Panc1 (cell line): Measurements from ENCODE around the gene IGFLR1. TPM values are rescaled to one million over a fixed set of nuclear protein-coding genes. Genes with fewer than 3 reads are reported as not detected.

Source experiments
- ATAC-seq: fragments of 200-7000 bp; cut with Tn5 transposase; 2 replicates; pipeline ENCODE4 v1.9.1; 2020; ENCODE audit warnings: mild to moderate bottlenecking, moderate library complexity
- BruUV-seq: library from RNA; stranded (reverse); fragments of 400-500 nt; replicated peaks from 2 replicates; lab custom pipeline; 2021; lab: Mats Ljungman, UMichigan
- CTCF ChIA-PET: fragments of 300-600 bp; sonication (Branson Sonifier 250); formaldehyde crosslinking; loops from one replicate; lab custom pipeline; 2022; ENCODE audit warnings: antibody characterized with exemption; lab: Charles Lee
- POLR2A ChIA-PET: fragments of 300-600 bp; sonication (Branson Sonifier 250); formaldehyde crosslinking; loops from one replicate; lab custom pipeline; 2022; ENCODE audit warnings: antibody characterized with exemption; lab: Charles Lee
- DNase-seq: peaks from one replicate; pipeline ENCODE4 v3.0.0-alpha.2; 2010; ENCODE audit warnings: low read depth, low spot score
- H3K27ac ChIP-seq: 2 replicates; pipeline ENCODE4 v1.5.1; 2011; ENCODE audit warnings: mild to moderate bottlenecking, low read length, inconsistent platforms
- H3K27me3 ChIP-seq: fragments of 200-500 bp; sonication (Bioruptor generic); 2 replicates; pipeline ENCODE4 v1.6.0; 2014; ENCODE audit warnings: low read length, inconsistent platforms; ENCODE audit not compliant: control insufficient read depth, insufficient read depth
- H3K36me3 ChIP-seq: fragments of 200-500 bp; sonication (Bioruptor generic); 2 replicates; pipeline ENCODE4 v1.5.1; 2014; ENCODE audit warnings: inconsistent platforms, mild to moderate bottlenecking, low read length, moderate library complexity; ENCODE audit not compliant: control insufficient read depth, insufficient read depth
- H3K4me1 ChIP-seq: 2 replicates; pipeline ENCODE4 v1.5.1; 2011; ENCODE audit warnings: inconsistent platforms, mild to moderate bottlenecking, low read length, moderate library complexity; ENCODE audit not compliant: control insufficient read depth, insufficient read depth
- H3K4me3 ChIP-seq, 2 experiments: 2 replicates each; pipeline ENCODE4 v1.5.1; 2011 to 2012; ENCODE audit warnings: low read depth in 2 of 2, low read length in 2 of 2, mild to moderate bottlenecking in 2 of 2, inconsistent platforms in 1 of 2, moderate library complexity in 1 of 2
- H3K9me3 ChIP-seq: fragments of 200-500 bp; sonication (Bioruptor generic); 2 replicates; pipeline ENCODE4 v1.5.1; 2014; ENCODE audit warnings: low read depth, mild to moderate bottlenecking, inconsistent platforms, low read length, moderate library complexity; ENCODE audit not compliant: control insufficient read depth, insufficient read depth
- CTCF ChIP-seq: fragments of 450-650 bp; IDR thresholded peaks from 2 replicates; pipeline ENCODE4 v1.5.1; 2017; ENCODE audit warnings: mild to moderate bottlenecking
- POLR2AphosphoS5 ChIP-seq: IDR thresholded peaks from 2 replicates; pipeline ENCODE4 v1.6.1; 2012; ENCODE audit warnings: mild to moderate bottlenecking, low read depth, low read length, moderate library complexity
- SIN3A ChIP-seq: IDR thresholded peaks from 2 replicates; pipeline ENCODE4 v1.6.1; 2012; ENCODE audit warnings: low read depth, mild to moderate bottlenecking, low read length, moderate library complexity, borderline replicate concordance; ENCODE audit not compliant: insufficient read depth
- TCF7L2 ChIP-seq: IDR thresholded peaks from 2 replicates; pipeline ENCODE4 v1.6.1; 2011; ENCODE audit warnings: mild to moderate bottlenecking, low read depth, low read length, inconsistent platforms
- in situ Hi-C: cut with HindIII; loops from 2 replicates; pipeline ENCODE4 v1.10.0; 2016; ENCODE audit warnings: low sequenced_read_pairs, low pct_unique_long_range_greater_than_20kb
- intact Hi-C: fragments of 100-400 bp; cut with micrococcal nuclease; formaldehyde crosslinking; loops from one replicate; pipeline ENCODE4 v1.10.0; 2022; ENCODE audit not compliant: unreplicated experiment
- total RNA-seq: library from RNA; stranded (reverse); gene quantifications from one replicate; pipeline ENCODE4 v1.2.1, GENCODE V29; 2021; ENCODE audit not compliant: unreplicated experiment
- TF ChIP-seq, protein P1 (sequence below), 2 experiments: IDR thresholded peaks; 2 replicates each; pipeline ENCODE4 v1.6.1; 2011 to 2012; ENCODE audit warnings: low read depth in 2 of 2, control low read depth in 1 of 2, low read length in 1 of 2, mild to moderate bottlenecking in 1 of 2, moderate library complexity in 1 of 2; ENCODE audit not compliant: insufficient read depth in 1 of 2

The IGFLR1 gene
- total RNA-seq, 1 experiment from 2014 or later = 12.5 TPM

DNA sequence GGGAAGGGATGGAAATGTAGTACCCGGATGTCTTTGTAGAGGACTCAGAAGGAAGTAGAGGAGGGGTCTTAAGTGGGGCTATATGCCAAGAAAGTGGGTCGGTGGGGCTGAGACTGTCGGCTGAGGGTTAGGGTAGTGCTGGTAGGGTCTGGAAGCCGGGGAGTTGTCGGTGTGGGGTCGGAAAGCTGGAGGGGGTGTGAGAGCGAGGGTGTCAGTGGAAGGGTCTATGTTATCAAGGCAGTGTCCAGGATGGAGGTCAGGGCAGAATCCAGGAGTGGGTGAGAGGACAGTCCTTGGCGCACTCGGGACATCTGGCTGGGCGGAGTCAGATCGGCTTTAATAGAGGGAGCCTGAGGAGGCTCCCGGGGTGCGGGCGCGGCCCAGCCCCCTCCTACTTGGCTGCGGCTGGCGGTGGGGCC is 12.9 kb upstream of the IGFLR1 start:
- no TSS peak for BruUV-seq
- in situ Hi-C loops (no loop called here), intact Hi-C loops (no loop called here)
- peaks cover 16% of the 10 kb centered on the region for H3K4me1 ChIP-seq
- no peaks in the 10 kb centered on the region for H3K27me3 ChIP-seq
- ChIA-PET CTCF (no interaction called here), POLR2A (no interaction called here)
- H3K9me3 ChIP-seq = no peaks in the 10 kb centered on the region
- DNase-seq = no peak
- no peak overlapping the region for H3K4me3 ChIP-seq
- H3K36me3 ChIP-seq = no peaks in the 10 kb centered on the region
- no peak for ATAC-seq
- no peak for TF ChIP-seq POLR2AphosphoS5
- TF ChIP-seq, protein P1, sequence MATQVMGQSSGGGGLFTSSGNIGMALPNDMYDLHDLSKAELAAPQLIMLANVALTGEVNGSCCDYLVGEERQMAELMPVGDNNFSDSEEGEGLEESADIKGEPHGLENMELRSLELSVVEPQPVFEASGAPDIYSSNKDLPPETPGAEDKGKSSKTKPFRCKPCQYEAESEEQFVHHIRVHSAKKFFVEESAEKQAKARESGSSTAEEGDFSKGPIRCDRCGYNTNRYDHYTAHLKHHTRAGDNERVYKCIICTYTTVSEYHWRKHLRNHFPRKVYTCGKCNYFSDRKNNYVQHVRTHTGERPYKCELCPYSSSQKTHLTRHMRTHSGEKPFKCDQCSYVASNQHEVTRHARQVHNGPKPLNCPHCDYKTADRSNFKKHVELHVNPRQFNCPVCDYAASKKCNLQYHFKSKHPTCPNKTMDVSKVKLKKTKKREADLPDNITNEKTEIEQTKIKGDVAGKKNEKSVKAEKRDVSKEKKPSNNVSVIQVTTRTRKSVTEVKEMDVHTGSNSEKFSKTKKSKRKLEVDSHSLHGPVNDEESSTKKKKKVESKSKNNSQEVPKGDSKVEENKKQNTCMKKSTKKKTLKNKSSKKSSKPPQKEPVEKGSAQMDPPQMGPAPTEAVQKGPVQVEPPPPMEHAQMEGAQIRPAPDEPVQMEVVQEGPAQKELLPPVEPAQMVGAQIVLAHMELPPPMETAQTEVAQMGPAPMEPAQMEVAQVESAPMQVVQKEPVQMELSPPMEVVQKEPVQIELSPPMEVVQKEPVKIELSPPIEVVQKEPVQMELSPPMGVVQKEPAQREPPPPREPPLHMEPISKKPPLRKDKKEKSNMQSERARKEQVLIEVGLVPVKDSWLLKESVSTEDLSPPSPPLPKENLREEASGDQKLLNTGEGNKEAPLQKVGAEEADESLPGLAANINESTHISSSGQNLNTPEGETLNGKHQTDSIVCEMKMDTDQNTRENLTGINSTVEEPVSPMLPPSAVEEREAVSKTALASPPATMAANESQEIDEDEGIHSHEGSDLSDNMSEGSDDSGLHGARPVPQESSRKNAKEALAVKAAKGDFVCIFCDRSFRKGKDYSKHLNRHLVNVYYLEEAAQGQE (IDR thresholded peaks at IDR 0.05; ENCODE audit: insufficient read depth in 1 of 2, low read depth in 2 of 2, low read length in 1 of 2) = no peak
- no peak for TF ChIP-seq CTCF
- no peak for TF ChIP-seq TCF7L2
- TF ChIP-seq SIN3A = no peak
- H3K27ac ChIP-seq = no peak overlapping the region

GRCh38 chr19:35754370-35755130 is 12.3 kb upstream of the IGFLR1 start:
- no peak for TF ChIP-seq POLR2AphosphoS5
- TF ChIP-seq, protein P1 (IDR thresholded peaks at IDR 0.05; ENCODE audit: insufficient read depth in 1 of 2, low read depth in 2 of 2, low read length in 1 of 2) = no peak
- no peak for TF ChIP-seq TCF7L2
- TF ChIP-seq SIN3A = no peak
- H3K4me1 ChIP-seq = peaks cover 17% of the 10 kb centered on the region
- no peaks in the 10 kb centered on the region for H3K9me3 ChIP-seq
- ChIA-PET CTCF (no interaction called here), POLR2A (interaction anchor here (0.6 kb wide), 1 partner anchor 9 kb away, joined by 5 read pairs; the partner anchor contains the start of genes PSENEN and U2AF1L4)
- in situ Hi-C loops = no loop called here
- ATAC-seq (no peak), DNase-seq (no peak)
- no peaks in the 10 kb centered on the region for H3K36me3 ChIP-seq
- H3K27ac ChIP-seq = no peak overlapping the region
- H3K27me3 ChIP-seq = no peaks in the 10 kb centered on the region
- no peak overlapping the region for H3K4me3 ChIP-seq
- intact Hi-C loops = no loop called here
- BruUV-seq = no TSS peak
